ENCODE results near the gene GLRX. TPM values are rescaled to one million over a fixed set of nuclear protein-coding genes. Genes with fewer than 3 reads are reported as not detected.

Gene GLRX
- total and polyA plus RNA-seq, 2 of the 13 experiments (the other 11 are each of a cell fraction or from before 2014, with no cell fraction given): 63.8 to 499 TPM

DNA sequence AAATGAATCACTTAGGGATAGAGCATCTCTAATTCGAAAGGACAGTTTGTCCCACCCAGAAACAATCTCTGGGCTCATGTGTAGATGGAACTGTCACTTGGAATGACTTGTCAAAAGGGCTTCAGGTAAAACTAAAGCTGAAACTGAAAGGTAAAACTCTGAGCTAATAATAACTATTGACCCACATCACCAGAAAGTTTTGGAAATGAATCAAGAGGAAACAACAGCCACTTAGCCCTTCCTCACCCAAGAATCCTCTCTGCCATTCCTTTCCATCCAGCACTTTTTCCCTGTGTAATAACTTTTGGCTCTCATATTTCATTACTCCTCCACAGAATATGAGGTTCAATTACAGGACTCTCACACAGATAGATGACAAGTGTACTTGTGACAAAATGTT lies 14.0 kb upstream of the GLRX start:
- no TSS peak for BruUV-seq (replicated peaks)
- H2AFZ ChIP-seq (ENCODE audit: low read length): no peak overlapping the region
- no peaks in the 10 kb centered on the region for H3K9me3 ChIP-seq (ENCODE audit: low read length)
- H3K79me2 ChIP-seq (ENCODE audit: insufficient read depth, low read length): no peaks in the 10 kb centered on the region
- H3K4me1 ChIP-seq (ENCODE audit: insufficient read depth, low read length): peaks cover 71% of the 10 kb centered on the region
- H3K27me3 ChIP-seq (ENCODE audit: control insufficient read depth in 1 of 2, insufficient read depth in 2 of 2, low read length in 2 of 2): no peaks in the 10 kb centered on the region
- no peak overlapping the region for H3K4me2 ChIP-seq (ENCODE audit: low read depth, low read length)
- no peaks in the 10 kb centered on the region for H4K20me1 ChIP-seq (ENCODE audit: insufficient read depth, low read length)
- TF ChIP-seq TRIM24 (CRISPR knock-in tag; IDR thresholded peaks at IDR 0.05) (no peak), CREB1 (IDR thresholded peaks at IDR 0.05) (no peak), CREB1 (CRISPR knock-in tag; IDR thresholded peaks at IDR 0.05) (no peak), ZNF282 (IDR thresholded peaks at IDR 0.05; ENCODE audit: partially characterized antibody) (no peak)
- no peak for ATAC-seq
- no peak for FAIRE-seq
- H3K4me3 ChIP-seq (replicated peaks in 1 of 3; ENCODE audit: insufficient read depth in 1 of 3, low read depth in 2 of 3, low read length in 3 of 3): no peak overlapping the region
- intact Hi-C loops (cut with micrococcal nuclease; ENCODE audit: unreplicated experiment): no loop called here
- WGBS (ENCODE audit: low lambda C conversion rate): 96% methylated on average over 1 of the region's 1 CpG
- no peak for DNase-seq (ENCODE audit: low spot score)
- POLR2A ChIA-PET: interaction anchor here (7.8 kb wide), 1 partner anchor 14 kb away, joined by 130 read pairs; the partner anchor contains the start of gene GLRX
- H3K9ac ChIP-seq (ENCODE audit: insufficient read depth, low read depth, low read length): no peak overlapping the region
- in situ Hi-C loops (cut with HindIII; ENCODE audit: extremely low pct_ligation_motif_present, low pct_unique_long_range_greater_than_20kb): loop anchor here (25.0 kb wide), 1 partner anchor 549 kb away; the partner anchor contains the start of gene MCTP1
- CTCF ChIA-PET (ENCODE audit: low intra/inter-chr PET ratio, low total read pairs): no interaction called here
- H3K27ac ChIP-seq (ENCODE audit: extremely low read length, insufficient read depth, low read length): no peak overlapping the region
- no peaks in the 10 kb centered on the region for H3K36me3 ChIP-seq (replicated peaks in 1 of 2; ENCODE audit: control insufficient read depth in 1 of 2, insufficient read depth in 2 of 2, low read length in 2 of 2)

DNA sequence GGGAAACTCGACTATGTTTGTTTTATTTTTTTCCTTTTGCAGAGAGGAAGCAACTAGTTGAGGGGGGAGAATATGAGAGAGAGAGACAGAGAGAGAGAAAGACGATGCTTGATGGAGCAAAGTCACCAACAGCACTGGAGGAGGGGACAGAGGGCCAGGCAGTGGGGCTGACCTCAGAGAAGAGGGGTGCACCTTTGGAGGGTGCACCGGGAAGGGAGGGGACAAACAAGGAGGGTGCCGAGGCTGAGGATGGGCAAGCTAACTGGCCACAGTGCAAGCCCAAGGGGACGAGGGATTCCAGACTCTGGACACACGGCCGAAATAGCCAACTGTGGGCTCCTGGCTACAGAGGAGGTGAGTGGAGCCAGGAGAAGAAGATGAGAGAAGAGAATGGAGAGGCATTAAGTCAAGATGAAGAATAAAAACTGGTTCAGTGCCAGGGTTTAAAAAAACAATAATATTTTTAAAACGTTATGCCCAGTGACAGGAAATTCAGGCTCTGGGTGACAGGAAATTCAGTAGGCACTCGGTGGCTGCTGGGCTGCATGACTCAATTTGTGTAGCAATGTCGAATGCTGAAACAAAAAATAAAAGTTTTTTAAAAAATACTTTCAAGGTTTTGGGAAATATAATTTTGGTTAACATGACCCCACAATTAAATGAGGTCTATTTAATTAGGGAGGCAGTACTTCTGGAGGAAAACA lies 13.3 kb upstream of the GLRX start:
- intact Hi-C loops (cut with micrococcal nuclease; ENCODE audit: unreplicated experiment) (loop anchor here (1.0 kb wide), 1 partner anchor 11 kb away; no protein-coding TSS in a partner anchor), in situ Hi-C loops (cut with HindIII; ENCODE audit: extremely low pct_ligation_motif_present, low pct_unique_long_range_greater_than_20kb) (loop anchor here (25.0 kb wide), 1 partner anchor 549 kb away; the partner anchor contains the start of gene MCTP1)
- no peak overlapping the region for H3K27ac ChIP-seq (ENCODE audit: extremely low read length, insufficient read depth, low read length)
- no peaks in the 10 kb centered on the region for H4K20me1 ChIP-seq (ENCODE audit: insufficient read depth, low read length)
- ATAC-seq: no peak
- H3K36me3 ChIP-seq (replicated peaks in 1 of 2; ENCODE audit: control insufficient read depth in 1 of 2, insufficient read depth in 2 of 2, low read length in 2 of 2): no peaks in the 10 kb centered on the region
- no TSS peak for BruUV-seq (replicated peaks)
- POLR2A ChIA-PET: interaction anchor here (7.8 kb wide), 1 partner anchor 13 kb away, joined by 130 read pairs; the partner anchor contains the start of gene GLRX
- H3K4me2 ChIP-seq (ENCODE audit: low read depth, low read length): peak overlapping the region; percentile 76
- no peak for FAIRE-seq
- no peak for DNase-seq (ENCODE audit: low spot score)
- no peaks in the 10 kb centered on the region for H3K79me2 ChIP-seq (ENCODE audit: insufficient read depth, low read length)
- no peak overlapping the region for H2AFZ ChIP-seq (ENCODE audit: low read length)
- H3K9ac ChIP-seq (ENCODE audit: insufficient read depth, low read depth, low read length): no peak overlapping the region
- CTCF ChIA-PET (ENCODE audit: low intra/inter-chr PET ratio, low total read pairs): interaction anchor here (0.9 to 1.8 kb wide), 3 partner anchors 7 to 55 kb away, joined by 6 to 11 read pairs (median 8); no protein-coding TSS in a partner anchor
- H3K4me3 ChIP-seq (replicated peaks in 1 of 3; ENCODE audit: insufficient read depth in 1 of 3, low read depth in 2 of 3, low read length in 3 of 3): peak overlapping the region in 1 of 3 experiments; percentile 69; a peak in 1 of 6 replicates
- TF ChIP-seq, protein P1, sequence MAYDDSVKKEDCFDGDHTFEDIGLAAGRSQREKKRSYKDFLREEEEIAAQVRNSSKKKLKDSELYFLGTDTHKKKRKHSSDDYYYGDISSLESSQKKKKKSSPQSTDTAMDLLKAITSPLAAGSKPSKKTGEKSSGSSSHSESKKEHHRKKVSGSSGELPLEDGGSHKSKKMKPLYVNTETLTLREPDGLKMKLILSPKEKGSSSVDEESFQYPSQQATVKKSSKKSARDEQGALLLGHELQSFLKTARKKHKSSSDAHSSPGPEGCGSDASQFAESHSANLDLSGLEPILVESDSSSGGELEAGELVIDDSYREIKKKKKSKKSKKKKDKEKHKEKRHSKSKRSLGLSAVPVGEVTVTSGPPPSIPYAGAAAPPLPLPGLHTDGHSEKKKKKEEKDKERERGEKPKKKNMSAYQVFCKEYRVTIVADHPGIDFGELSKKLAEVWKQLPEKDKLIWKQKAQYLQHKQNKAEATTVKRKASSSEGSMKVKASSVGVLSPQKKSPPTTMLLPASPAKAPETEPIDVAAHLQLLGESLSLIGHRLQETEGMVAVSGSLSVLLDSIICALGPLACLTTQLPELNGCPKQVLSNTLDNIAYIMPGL (CRISPR knock-in tag; IDR thresholded peaks at IDR 0.05; ENCODE audit: borderline replicate concordance in 1 of 2, low read depth in 1 of 2): no peak
- TF ChIP-seq, protein P2, sequence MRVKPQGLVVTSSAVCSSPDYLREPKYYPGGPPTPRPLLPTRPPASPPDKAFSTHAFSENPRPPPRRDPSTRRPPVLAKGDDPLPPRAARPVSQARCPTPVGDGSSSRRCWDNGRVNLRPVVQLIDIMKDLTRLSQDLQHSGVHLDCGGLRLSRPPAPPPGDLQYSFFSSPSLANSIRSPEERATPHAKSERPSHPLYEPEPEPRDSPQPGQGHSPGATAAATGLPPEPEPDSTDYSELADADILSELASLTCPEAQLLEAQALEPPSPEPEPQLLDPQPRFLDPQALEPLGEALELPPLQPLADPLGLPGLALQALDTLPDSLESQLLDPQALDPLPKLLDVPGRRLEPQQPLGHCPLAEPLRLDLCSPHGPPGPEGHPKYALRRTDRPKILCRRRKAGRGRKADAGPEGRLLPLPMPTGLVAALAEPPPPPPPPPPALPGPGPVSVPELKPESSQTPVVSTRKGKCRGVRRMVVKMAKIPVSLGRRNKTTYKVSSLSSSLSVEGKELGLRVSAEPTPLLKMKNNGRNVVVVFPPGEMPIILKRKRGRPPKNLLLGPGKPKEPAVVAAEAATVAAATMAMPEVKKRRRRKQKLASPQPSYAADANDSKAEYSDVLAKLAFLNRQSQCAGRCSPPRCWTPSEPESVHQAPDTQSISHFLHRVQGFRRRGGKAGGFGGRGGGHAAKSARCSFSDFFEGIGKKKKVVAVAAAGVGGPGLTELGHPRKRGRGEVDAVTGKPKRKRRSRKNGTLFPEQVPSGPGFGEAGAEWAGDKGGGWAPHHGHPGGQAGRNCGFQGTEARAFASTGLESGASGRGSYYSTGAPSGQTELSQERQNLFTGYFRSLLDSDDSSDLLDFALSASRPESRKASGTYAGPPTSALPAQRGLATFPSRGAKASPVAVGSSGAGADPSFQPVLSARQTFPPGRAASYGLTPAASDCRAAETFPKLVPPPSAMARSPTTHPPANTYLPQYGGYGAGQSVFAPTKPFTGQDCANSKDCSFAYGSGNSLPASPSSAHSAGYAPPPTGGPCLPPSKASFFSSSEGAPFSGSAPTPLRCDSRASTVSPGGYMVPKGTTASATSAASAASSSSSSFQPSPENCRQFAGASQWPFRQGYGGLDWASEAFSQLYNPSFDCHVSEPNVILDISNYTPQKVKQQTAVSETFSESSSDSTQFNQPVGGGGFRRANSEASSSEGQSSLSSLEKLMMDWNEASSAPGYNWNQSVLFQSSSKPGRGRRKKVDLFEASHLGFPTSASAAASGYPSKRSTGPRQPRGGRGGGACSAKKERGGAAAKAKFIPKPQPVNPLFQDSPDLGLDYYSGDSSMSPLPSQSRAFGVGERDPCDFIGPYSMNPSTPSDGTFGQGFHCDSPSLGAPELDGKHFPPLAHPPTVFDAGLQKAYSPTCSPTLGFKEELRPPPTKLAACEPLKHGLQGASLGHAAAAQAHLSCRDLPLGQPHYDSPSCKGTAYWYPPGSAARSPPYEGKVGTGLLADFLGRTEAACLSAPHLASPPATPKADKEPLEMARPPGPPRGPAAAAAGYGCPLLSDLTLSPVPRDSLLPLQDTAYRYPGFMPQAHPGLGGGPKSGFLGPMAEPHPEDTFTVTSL (CRISPR knock-in tag; IDR thresholded peaks at IDR 0.05; ENCODE audit: borderline replicate concordance): 0 out of 2 replicates have a peak, but pooled peaks have one; percentile 26
- no peaks in the 10 kb centered on the region for H3K9me3 ChIP-seq (ENCODE audit: low read length)
- 64% methylated on average over 10 of the region's 10 CpGs for WGBS (ENCODE audit: low lambda C conversion rate)
- peaks cover 66% of the 10 kb centered on the region for H3K4me1 ChIP-seq (ENCODE audit: insufficient read depth, low read length)
- H3K27me3 ChIP-seq (ENCODE audit: control insufficient read depth in 1 of 2, insufficient read depth in 2 of 2, low read length in 2 of 2): no peaks in the 10 kb centered on the region

Measured in HepG2 (cell line).